ENCODE results near the gene POLR1A.

POLR1A gene

GRCh38 chr2:86094229-86094628, 11.5 kb downstream of the POLR1A start:
- TF ChIP-seq CTCF (IDR thresholded peaks at IDR 0.05), result no peak
- H3K4me3 ChIP-seq (ENCODE audit: low read depth in 1 of 2, low read length in 1 of 2), result no peak overlapping the region
- no peaks in the 10 kb centered on the region for H3K4me1 ChIP-seq (ENCODE audit: control insufficient read depth in 1 of 2, insufficient read depth in 1 of 2, low read depth in 1 of 2, low read length in 1 of 2)
- H3K9me3 ChIP-seq, result no peaks in the 10 kb centered on the region
- no peak overlapping the region for H3K27ac ChIP-seq
- H3K27me3 ChIP-seq, result no peaks in the 10 kb centered on the region
- H3K36me3 ChIP-seq, result peaks cover 5% of the 10 kb centered on the region

GRCh38 chr2:86087936-86088850, 17.5 kb downstream of the POLR1A start:
- H3K4me1 ChIP-seq (ENCODE audit: control insufficient read depth in 1 of 2, insufficient read depth in 1 of 2, low read depth in 1 of 2, low read length in 1 of 2), result no peaks in the 10 kb centered on the region
- peaks cover 19% of the 10 kb centered on the region for H3K36me3 ChIP-seq
- no peaks in the 10 kb centered on the region for H3K27me3 ChIP-seq
- no peak for TF ChIP-seq CTCF (IDR thresholded peaks at IDR 0.05)
- no peak overlapping the region for H3K4me3 ChIP-seq (ENCODE audit: low read depth in 1 of 2, low read length in 1 of 2)
- H3K9me3 ChIP-seq, result no peaks in the 10 kb centered on the region
- no peak overlapping the region for H3K27ac ChIP-seq

GRCh38 chr2:86082756-86083155, 22.9 kb downstream of the POLR1A start:
- no peaks in the 10 kb centered on the region for H3K9me3 ChIP-seq
- no peak overlapping the region for H3K4me3 ChIP-seq (ENCODE audit: low read depth in 1 of 2, low read length in 1 of 2)
- H3K27ac ChIP-seq, result no peak overlapping the region
- H3K4me1 ChIP-seq (ENCODE audit: control insufficient read depth in 1 of 2, insufficient read depth in 1 of 2, low read depth in 1 of 2, low read length in 1 of 2), result peaks cover 13 to 14% of the 10 kb centered on the region in 2 experiments
- H3K27me3 ChIP-seq, result no peaks in the 10 kb centered on the region
- H3K36me3 ChIP-seq, result peaks cover 4% of the 10 kb centered on the region
- no peak for TF ChIP-seq CTCF (IDR thresholded peaks at IDR 0.05)

- Histone ChIP-seq H3K9me3 (no peaks in the 10 kb centered on the region), H3K4me3 (ENCODE audit: low read depth in 1 of 2, low read length in 1 of 2) (no peak overlapping the region), H3K4me1 (ENCODE audit: control insufficient read depth in 1 of 2, insufficient read depth in 1 of 2, low read depth in 1 of 2, low read length in 1 of 2) (peaks cover 13 to 14% of the 10 kb centered on the region in 2 experiments), H3K27ac (no peak overlapping the region), H3K36me3 (peaks cover 4% of the 10 kb centered on the region), H3K27me3 (no peaks in the 10 kb centered on the region)
- no peak for TF ChIP-seq CTCF (IDR thresholded peaks at IDR 0.05)
Observed at GRCh38 chr2:86081724-86082123, 24.0 kb downstream of the POLR1A start.

GRCh38 chr2:86079981-86080911, 25.4 kb downstream of the POLR1A start:
- Histone ChIP-seq H3K4me1 (ENCODE audit: control insufficient read depth in 1 of 2, insufficient read depth in 1 of 2, low read depth in 1 of 2, low read length in 1 of 2) (peaks cover 13 to 14% of the 10 kb centered on the region in 2 experiments), H3K27me3 (no peaks in the 10 kb centered on the region), H3K4me3 (ENCODE audit: low read depth in 1 of 2, low read length in 1 of 2) (peak overlapping the region in 1 of 2 experiments; percentile 7), H3K36me3 (no peaks in the 10 kb centered on the region), H3K27ac (peak overlapping the region; percentile 61), H3K9me3 (no peaks in the 10 kb centered on the region)
- TF ChIP-seq CTCF (IDR thresholded peaks at IDR 0.05), result peak; percentile 80
